ENCODE results near the gene E2F4. TPM values are rescaled to one million over a fixed set of nuclear protein-coding genes. Genes with fewer than 3 reads are reported as not detected.

E2F4 gene
- total and polyA plus RNA-seq, 10 of the 15 experiments (the other 5 are each of a cell fraction or from before 2014, with no cell fraction given) = 11.7 to 132 (median 95.9) TPM

GRCh38 chr16:67166598-67167168, 25.3 kb upstream of the E2F4 start (continued):
- TF ChIP-seq CBFB (IDR thresholded peaks at IDR 0.05; ENCODE audit: low read depth) = no peak
- no peak for TF ChIP-seq ZNF24 (IDR thresholded peaks at IDR 0.05)
- TF ChIP-seq ZNF687 (IDR thresholded peaks at IDR 0.05) = peak; percentile 83
- TF ChIP-seq BMI1 (IDR thresholded peaks at IDR 0.05; ENCODE audit: borderline replicate concordance) = peak; percentile 19; the same call in 1 of the 2 replicates
- no peak for TF ChIP-seq ZNF384 (IDR thresholded peaks at IDR 0.05; ENCODE audit: borderline replicate concordance, low read depth, low read length)
- peak; percentile 29; the same call in 1 of the 2 replicates for TF ChIP-seq SPI1 (IDR thresholded peaks at IDR 0.05; ENCODE audit: borderline replicate concordance, insufficient read depth, low read depth, low read length)
- TF ChIP-seq, protein P1, sequence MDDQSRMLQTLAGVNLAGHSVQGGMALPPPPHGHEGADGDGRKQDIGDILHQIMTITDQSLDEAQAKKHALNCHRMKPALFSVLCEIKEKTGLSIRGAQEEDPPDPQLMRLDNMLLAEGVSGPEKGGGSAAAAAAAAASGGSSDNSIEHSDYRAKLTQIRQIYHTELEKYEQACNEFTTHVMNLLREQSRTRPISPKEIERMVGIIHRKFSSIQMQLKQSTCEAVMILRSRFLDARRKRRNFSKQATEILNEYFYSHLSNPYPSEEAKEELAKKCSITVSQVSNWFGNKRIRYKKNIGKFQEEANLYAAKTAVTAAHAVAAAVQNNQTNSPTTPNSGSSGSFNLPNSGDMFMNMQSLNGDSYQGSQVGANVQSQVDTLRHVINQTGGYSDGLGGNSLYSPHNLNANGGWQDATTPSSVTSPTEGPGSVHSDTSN (IDR thresholded peaks at IDR 0.05; ENCODE audit: insufficient replicate concordance, low read depth, low read length) = peak; percentile 69
- TF ChIP-seq, protein P2, sequence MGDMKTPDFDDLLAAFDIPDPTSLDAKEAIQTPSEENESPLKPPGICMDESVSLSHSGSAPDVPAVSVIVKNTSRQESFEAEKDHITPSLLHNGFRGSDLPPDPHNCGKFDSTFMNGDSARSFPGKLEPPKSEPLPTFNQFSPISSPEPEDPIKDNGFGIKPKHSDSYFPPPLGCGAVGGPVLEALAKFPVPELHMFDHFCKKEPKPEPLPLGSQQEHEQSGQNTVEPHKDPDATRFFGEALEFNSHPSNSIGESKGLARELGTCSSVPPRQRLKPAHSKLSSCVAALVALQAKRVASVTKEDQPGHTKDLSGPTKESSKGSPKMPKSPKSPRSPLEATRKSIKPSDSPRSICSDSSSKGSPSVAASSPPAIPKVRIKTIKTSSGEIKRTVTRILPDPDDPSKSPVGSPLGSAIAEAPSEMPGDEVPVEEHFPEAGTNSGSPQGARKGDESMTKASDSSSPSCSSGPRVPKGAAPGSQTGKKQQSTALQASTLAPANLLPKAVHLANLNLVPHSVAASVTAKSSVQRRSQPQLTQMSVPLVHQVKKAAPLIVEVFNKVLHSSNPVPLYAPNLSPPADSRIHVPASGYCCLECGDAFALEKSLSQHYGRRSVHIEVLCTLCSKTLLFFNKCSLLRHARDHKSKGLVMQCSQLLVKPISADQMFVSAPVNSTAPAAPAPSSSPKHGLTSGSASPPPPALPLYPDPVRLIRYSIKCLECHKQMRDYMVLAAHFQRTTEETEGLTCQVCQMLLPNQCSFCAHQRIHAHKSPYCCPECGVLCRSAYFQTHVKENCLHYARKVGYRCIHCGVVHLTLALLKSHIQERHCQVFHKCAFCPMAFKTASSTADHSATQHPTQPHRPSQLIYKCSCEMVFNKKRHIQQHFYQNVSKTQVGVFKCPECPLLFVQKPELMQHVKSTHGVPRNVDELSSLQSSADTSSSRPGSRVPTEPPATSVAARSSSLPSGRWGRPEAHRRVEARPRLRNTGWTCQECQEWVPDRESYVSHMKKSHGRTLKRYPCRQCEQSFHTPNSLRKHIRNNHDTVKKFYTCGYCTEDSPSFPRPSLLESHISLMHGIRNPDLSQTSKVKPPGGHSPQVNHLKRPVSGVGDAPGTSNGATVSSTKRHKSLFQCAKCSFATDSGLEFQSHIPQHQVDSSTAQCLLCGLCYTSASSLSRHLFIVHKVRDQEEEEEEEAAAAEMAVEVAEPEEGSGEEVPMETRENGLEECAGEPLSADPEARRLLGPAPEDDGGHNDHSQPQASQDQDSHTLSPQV (IDR thresholded peaks at IDR 0.05) = no peak
- TF ChIP-seq GATAD2B (conservative IDR thresholded peaks at IDR 0.05; ENCODE audit: low read depth) = no peak
- TF ChIP-seq TCF12 (IDR thresholded peaks at IDR 0.05; ENCODE audit: low read depth, low read length) = no peak
- TF ChIP-seq EED (IDR thresholded peaks at IDR 0.05; ENCODE audit: low read depth) = no peak
- TF ChIP-seq YY1 (IDR thresholded peaks at IDR 0.05; ENCODE audit: low read depth, low read length) = no peak
- TF ChIP-seq FOXK2 (IDR thresholded peaks at IDR 0.05) = no peak
- no peak for TF ChIP-seq TCF7 (IDR thresholded peaks at IDR 0.05; ENCODE audit: borderline replicate concordance)
- TF ChIP-seq ATF2 (IDR thresholded peaks at IDR 0.05; ENCODE audit: low read length) = no peak
- TF ChIP-seq EZH2 (IDR thresholded peaks at IDR 0.05; ENCODE audit: borderline replicate concordance, control insufficient read depth, low read depth, low read length) = no peak
- TF ChIP-seq ZZZ3 (IDR thresholded peaks at IDR 0.05; ENCODE audit: control insufficient read depth, insufficient read length, low read depth) = no peak
- no peak for TF ChIP-seq FOXM1 (IDR thresholded peaks at IDR 0.05; ENCODE audit: low read depth, low read length)
